ENCODE data around the gene GALNT10. TPM values are rescaled to one million over a fixed set of nuclear protein-coding genes. Genes with fewer than 3 reads are reported as not detected.

The GALNT10 gene
- total and polyA plus RNA-seq, 9 of the 15 experiments (the other 6 are each of a cell fraction or from before 2014, with no cell fraction given), result 4.6 to 37.1 (median 13.3) TPM

- Histone ChIP-seq H3K27ac (ENCODE audit: extremely low read depth, low read depth, low read length) (no peak overlapping the region), H3K4me1 (replicated peaks in 1 of 2; ENCODE audit: control insufficient read depth in 2 of 2, insufficient read depth in 2 of 2, low read length in 2 of 2) (no peaks in the 10 kb centered on the region), H3K4me3 (no peak overlapping the region), H3K9me3 (replicated peaks; ENCODE audit: control insufficient read depth, insufficient read depth, low read depth, low read length) (no peaks in the 10 kb centered on the region), H3K27me3 (ENCODE audit: control insufficient read depth in 2 of 2, insufficient read depth in 2 of 2, low read length in 2 of 2) (no peaks in the 10 kb centered on the region), H3K36me3 (ENCODE audit: control insufficient read depth, insufficient read depth, low read length) (no peaks in the 10 kb centered on the region), H3K79me2 (ENCODE audit: control insufficient read depth, insufficient read depth, low read length) (no peaks in the 10 kb centered on the region), H3K9ac (ENCODE audit: insufficient read depth in 1 of 2, low read depth in 2 of 2, low read length in 2 of 2) (no peak overlapping the region), H4K20me1 (replicated peaks; ENCODE audit: control insufficient read depth, insufficient read depth, low read length) (no peaks in the 10 kb centered on the region; the same call in 1 of the 2 replicates), H2AFZ (ENCODE audit: low read depth, low read length) (no peak overlapping the region), H3K4me2 (ENCODE audit: insufficient read depth, low read length) (no peak overlapping the region), H3K9me1 (ENCODE audit: control insufficient read depth, insufficient read depth, low read length) (no peaks in the 10 kb centered on the region)
- no peak for DNase-seq (ENCODE audit: extremely low read depth in 1 of 4, low spot score in 3 of 4)
- CTCF ChIA-PET (ENCODE audit: low intra/inter-chr PET ratio), result no interaction called here
- ATAC-seq, result no peak
- intact Hi-C loops (cut with micrococcal nuclease) (no loop called here), in situ Hi-C loops (cut with MboI) (no loop called here)
- WGBS (ENCODE audit: insufficient coverage, low coverage, missing lambda C conversion rate), result 75% methylated on average over 7 of the region's 8 CpGs
- no peak for FAIRE-seq
- POLR2A ChIA-PET, result interaction anchor here (0.7 kb wide), 1 partner anchor 13 kb away, joined by 3 read pairs; no protein-coding TSS in a partner anchor
- TF ChIP-seq BACH1 (tag; IDR thresholded peaks at IDR 0.05), result no peak
- no peak for TF ChIP-seq RHOXF2B (CRISPR knock-in tag; conservative IDR thresholded peaks at IDR 0.05)
- no peak for TF ChIP-seq HMBOX1 (IDR thresholded peaks at IDR 0.05)
- TF ChIP-seq ZNF445 (CRISPR knock-in tag; IDR thresholded peaks at IDR 0.05; ENCODE audit: low read depth), result no peak
- TF ChIP-seq ATF4 (CRISPR knock-in tag; IDR thresholded peaks at IDR 0.05), result no peak
- BruUV-seq (replicated peaks), result no TSS peak
Observed at GRCh38 chr5:154309805-154310204, 119.3 kb downstream of the GALNT10 start.

Data from K562 (cell line).